ENCODE data around the gene ATG9B. TPM values are rescaled to one million over a fixed set of nuclear protein-coding genes. Genes with fewer than 3 reads are reported as not detected.

ATG9B gene
- polyA plus RNA-seq, 2 of the 4 experiments (the other 2 are of a cell fraction): 0.06 to 0.23 TPM

DNA sequence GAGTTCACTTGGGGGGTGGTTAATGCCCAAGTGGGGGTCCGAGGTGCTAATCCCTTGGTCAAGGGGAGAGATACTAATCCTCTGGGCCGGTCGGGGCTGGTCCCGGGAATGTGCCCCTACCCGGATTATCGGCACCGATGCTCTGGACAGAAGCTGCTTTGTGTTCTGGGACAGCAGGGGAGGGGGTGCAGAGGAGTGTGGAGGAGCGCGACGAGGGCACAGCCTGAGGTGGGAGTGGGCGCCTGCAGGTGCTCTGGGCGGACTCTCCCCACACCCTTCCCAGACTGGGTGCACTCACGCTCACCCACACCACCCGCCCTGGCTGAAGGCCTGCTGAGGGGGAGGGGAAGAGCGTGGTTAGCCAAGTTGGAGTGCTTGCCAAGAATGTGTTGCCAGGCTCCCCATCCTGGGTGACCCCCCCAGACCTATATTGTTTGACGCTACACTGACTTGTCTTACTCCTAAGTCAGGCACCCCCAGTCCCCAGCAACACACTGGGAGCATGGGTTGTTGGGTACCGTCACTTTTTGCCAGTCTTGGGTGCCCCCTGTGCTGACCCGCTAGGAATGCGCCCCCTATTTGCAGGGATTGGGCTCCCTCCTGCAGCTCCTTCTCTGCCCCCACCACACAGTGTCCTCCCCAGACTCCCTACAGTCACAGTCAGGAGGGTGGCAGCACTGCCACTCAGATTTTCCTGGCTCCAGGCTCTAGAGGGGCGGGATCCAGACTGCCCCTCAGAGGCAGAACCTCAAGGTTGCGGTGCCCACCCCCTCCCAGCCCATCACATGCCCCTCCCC is 36.3 kb upstream of the ATG9B start:
- H3K4me3 ChIP-seq: peak overlapping the region; percentile 86
- POLR2A ChIA-PET: interaction anchor here (0.6 to 1.3 kb wide), 3 partner anchors 20 to 166 kb away, joined by 4 to 10 read pairs (median 5); partner anchors contain the start of genes ABCF2 and FASTK
- no peaks in the 10 kb centered on the region for H3K9me3 ChIP-seq
- H3K27ac ChIP-seq: peak overlapping the region; percentile 99
- ATAC-seq: peak; percentile 5 to 30
- peak overlapping the region; percentile 92 for H3K4me2 ChIP-seq
- TF ChIP-seq NFE2L2 (conservative IDR thresholded peaks at IDR 0.05; ENCODE audit: low read length): no peak
- no peak for TF ChIP-seq ESRRA (IDR thresholded peaks at IDR 0.05; ENCODE audit: borderline replicate concordance, low read length)
- no peak for TF ChIP-seq SMC3 (IDR thresholded peaks at IDR 0.05)
- TF ChIP-seq POLR2A (IDR thresholded peaks at IDR 0.05; ENCODE audit: low read length): peak; percentile 36
- 0 out of 2 replicates have a peak, but pooled peaks have one; percentile 48 for TF ChIP-seq HOXB5 (CRISPR knock-in tag; IDR thresholded peaks at IDR 0.05)
- TF ChIP-seq, protein P1, sequence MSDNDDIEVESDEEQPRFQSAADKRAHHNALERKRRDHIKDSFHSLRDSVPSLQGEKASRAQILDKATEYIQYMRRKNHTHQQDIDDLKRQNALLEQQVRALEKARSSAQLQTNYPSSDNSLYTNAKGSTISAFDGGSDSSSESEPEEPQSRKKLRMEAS (IDR thresholded peaks at IDR 0.05): peak; percentile 58
- TF ChIP-seq, protein P2, sequence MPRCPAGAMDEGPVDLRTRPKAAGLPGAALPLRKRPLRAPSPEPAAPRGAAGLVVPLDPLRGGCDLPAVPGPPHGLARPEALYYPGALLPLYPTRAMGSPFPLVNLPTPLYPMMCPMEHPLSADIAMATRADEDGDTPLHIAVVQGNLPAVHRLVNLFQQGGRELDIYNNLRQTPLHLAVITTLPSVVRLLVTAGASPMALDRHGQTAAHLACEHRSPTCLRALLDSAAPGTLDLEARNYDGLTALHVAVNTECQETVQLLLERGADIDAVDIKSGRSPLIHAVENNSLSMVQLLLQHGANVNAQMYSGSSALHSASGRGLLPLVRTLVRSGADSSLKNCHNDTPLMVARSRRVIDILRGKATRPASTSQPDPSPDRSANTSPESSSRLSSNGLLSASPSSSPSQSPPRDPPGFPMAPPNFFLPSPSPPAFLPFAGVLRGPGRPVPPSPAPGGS (IDR thresholded peaks at IDR 0.05): 0 out of 3 replicates have a peak, but pooled peaks have one; percentile 27
- TF ChIP-seq HEYL (CRISPR knock-in tag; IDR thresholded peaks at IDR 0.05): no peak
- TF ChIP-seq, protein P3, sequence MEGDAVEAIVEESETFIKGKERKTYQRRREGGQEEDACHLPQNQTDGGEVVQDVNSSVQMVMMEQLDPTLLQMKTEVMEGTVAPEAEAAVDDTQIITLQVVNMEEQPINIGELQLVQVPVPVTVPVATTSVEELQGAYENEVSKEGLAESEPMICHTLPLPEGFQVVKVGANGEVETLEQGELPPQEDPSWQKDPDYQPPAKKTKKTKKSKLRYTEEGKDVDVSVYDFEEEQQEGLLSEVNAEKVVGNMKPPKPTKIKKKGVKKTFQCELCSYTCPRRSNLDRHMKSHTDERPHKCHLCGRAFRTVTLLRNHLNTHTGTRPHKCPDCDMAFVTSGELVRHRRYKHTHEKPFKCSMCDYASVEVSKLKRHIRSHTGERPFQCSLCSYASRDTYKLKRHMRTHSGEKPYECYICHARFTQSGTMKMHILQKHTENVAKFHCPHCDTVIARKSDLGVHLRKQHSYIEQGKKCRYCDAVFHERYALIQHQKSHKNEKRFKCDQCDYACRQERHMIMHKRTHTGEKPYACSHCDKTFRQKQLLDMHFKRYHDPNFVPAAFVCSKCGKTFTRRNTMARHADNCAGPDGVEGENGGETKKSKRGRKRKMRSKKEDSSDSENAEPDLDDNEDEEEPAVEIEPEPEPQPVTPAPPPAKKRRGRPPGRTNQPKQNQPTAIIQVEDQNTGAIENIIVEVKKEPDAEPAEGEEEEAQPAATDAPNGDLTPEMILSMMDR (IDR thresholded peaks at IDR 0.05): peak; percentile 42; the same call in 2 of the 3 replicates
- TF ChIP-seq HOXB13 (CRISPR knock-in tag; IDR thresholded peaks at IDR 0.05; ENCODE audit: low read depth): 0 out of 2 replicates have a peak, but pooled peaks have one; percentile 34
- no peak for TF ChIP-seq EP300 (IDR thresholded peaks at IDR 0.05)
- TF ChIP-seq FOSL2 (IDR thresholded peaks at IDR 0.05): no peak
- TF ChIP-seq FOSL2 (CRISPR knock-in tag; IDR thresholded peaks at IDR 0.05): peak; percentile 19; the same call in 1 of the 2 replicates
- H3K4me1 ChIP-seq: peaks cover 44% of the 10 kb centered on the region
- CTCF ChIA-PET: interaction anchor here (0.7 to 5.7 kb wide), 15 partner anchors 10 to 105 kb away, joined by 3 to 64 read pairs (median 6); partner anchors contain the start of genes ABCB8, AGAP3 and FASTK
- WGBS (ENCODE audit: missing lambda C conversion rate): 0% methylated on average over 13 of the region's 21 CpGs
- no peak for FAIRE-seq
- DNase-seq (ENCODE audit: low read depth in 1 of 2, low spot score in 1 of 2): peak; percentile 79 to 89

DNA sequence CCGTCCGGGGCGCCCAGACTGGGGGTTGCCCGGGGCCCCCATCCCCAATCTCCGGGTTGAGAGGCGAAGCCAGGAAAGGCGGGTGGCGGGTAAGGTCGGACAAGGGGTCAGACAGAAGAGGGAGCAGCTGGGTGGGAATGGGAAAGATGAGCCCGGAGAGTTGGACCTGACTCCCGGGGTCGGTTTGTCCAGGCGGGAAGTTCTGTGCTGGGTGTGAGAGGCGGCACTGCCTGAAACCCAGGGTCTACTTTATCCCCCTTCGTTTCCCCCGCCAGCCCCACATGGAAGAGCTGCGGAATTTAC is 35.8 kb upstream of the ATG9B start:
- Histone ChIP-seq H3K4me3 (peak overlapping the region; percentile 86), H3K9me3 (no peaks in the 10 kb centered on the region), H3K27ac (peak overlapping the region; percentile 99), H3K4me1 (peaks cover 43% of the 10 kb centered on the region), H3K4me2 (peak overlapping the region; percentile 92)
- TF ChIP-seq EHF (CRISPR knock-in tag; IDR thresholded peaks at IDR 0.05) (no peak), TFCP2L1 (CRISPR knock-in tag; IDR thresholded peaks at IDR 0.05) (no peak), NR3C1 (IDR thresholded peaks at IDR 0.05) (no peak), RCOR1 (IDR thresholded peaks at IDR 0.05; ENCODE audit: low read depth, low read length) (no peak), ZFP36 (IDR thresholded peaks at IDR 0.05; ENCODE audit: borderline replicate concordance, partially characterized antibody) (no peak), RAD21 (conservative IDR thresholded peaks at IDR 0.05 in 1 of 2, IDR thresholded peaks at IDR 0.05 in 1 of 2) (no peak; a peak in 1 of 5 replicates), EHMT2 (IDR thresholded peaks at IDR 0.05; ENCODE audit: low read depth) (no peak)
- TF ChIP-seq, protein P4, sequence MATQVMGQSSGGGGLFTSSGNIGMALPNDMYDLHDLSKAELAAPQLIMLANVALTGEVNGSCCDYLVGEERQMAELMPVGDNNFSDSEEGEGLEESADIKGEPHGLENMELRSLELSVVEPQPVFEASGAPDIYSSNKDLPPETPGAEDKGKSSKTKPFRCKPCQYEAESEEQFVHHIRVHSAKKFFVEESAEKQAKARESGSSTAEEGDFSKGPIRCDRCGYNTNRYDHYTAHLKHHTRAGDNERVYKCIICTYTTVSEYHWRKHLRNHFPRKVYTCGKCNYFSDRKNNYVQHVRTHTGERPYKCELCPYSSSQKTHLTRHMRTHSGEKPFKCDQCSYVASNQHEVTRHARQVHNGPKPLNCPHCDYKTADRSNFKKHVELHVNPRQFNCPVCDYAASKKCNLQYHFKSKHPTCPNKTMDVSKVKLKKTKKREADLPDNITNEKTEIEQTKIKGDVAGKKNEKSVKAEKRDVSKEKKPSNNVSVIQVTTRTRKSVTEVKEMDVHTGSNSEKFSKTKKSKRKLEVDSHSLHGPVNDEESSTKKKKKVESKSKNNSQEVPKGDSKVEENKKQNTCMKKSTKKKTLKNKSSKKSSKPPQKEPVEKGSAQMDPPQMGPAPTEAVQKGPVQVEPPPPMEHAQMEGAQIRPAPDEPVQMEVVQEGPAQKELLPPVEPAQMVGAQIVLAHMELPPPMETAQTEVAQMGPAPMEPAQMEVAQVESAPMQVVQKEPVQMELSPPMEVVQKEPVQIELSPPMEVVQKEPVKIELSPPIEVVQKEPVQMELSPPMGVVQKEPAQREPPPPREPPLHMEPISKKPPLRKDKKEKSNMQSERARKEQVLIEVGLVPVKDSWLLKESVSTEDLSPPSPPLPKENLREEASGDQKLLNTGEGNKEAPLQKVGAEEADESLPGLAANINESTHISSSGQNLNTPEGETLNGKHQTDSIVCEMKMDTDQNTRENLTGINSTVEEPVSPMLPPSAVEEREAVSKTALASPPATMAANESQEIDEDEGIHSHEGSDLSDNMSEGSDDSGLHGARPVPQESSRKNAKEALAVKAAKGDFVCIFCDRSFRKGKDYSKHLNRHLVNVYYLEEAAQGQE (IDR thresholded peaks at IDR 0.05): no peak
- CTCF ChIA-PET: interaction anchor here (0.9 to 5.7 kb wide), 14 partner anchors 9 to 105 kb away, joined by 3 to 64 read pairs (median 6); partner anchors contain the start of genes ABCB8, AGAP3 and FASTK
- 3% methylated on average over 14 of the region's 17 CpGs for WGBS (ENCODE audit: missing lambda C conversion rate)
- ATAC-seq (peak; percentile 1 to 5; a peak in 2 of 6 replicates), FAIRE-seq (no peak), DNase-seq (ENCODE audit: low read depth in 1 of 2, low spot score in 1 of 2) (peak in 1 of 2 experiments; percentile 48)
- POLR2A ChIA-PET: no interaction called here

All from A549 (cell line).